ENCODE results near the gene KIAA1210.
"Not testable (repeated sequence)": the region's sequence is repeated elsewhere in the genome, so short reads cannot be mapped to it uniquely, and the experiment has no call there.

The KIAA1210 gene

DNA sequence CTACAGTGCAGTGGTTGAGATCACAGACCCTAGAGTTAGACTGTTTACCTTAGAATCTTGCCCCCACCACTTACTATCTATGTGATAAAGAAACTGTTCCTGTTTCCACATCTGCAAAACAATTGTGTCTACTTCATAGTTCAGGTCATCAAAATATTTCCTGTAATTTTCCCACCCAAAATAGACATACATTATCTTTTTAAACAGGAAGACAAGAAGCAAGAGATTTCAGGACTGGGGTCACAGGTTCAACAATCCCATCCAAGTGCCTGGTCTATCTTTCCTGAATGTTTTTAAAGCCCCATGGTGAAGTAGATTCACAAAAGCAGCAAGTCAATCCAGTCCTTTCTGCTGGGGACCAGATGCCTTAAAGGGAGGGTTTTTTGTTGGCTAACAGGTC is 96.6 kb downstream of the KIAA1210 start:
- DNase-seq, result no peak

DNA sequence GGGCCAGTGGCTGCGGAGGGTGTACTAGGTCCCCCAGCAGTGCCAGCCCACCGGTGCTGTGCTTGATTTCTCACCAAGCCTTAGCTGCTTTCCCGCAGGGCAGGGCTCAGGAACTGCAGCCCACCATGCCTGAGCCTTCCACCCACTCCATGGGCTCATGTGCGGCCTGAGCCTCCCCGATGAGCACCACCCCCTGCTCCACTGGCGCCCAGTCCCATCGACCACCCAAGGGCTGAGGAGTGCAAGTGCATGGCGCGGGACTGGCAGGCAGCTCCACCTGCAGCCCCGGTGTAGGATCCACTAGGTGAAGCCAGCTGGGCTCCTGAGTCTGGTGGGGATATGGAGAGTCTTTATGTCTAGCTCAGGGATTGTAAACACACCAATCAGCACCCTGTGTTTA is 98.0 kb downstream of the KIAA1210 start:
- DNase-seq, result not testable (repeated sequence)

DNA sequence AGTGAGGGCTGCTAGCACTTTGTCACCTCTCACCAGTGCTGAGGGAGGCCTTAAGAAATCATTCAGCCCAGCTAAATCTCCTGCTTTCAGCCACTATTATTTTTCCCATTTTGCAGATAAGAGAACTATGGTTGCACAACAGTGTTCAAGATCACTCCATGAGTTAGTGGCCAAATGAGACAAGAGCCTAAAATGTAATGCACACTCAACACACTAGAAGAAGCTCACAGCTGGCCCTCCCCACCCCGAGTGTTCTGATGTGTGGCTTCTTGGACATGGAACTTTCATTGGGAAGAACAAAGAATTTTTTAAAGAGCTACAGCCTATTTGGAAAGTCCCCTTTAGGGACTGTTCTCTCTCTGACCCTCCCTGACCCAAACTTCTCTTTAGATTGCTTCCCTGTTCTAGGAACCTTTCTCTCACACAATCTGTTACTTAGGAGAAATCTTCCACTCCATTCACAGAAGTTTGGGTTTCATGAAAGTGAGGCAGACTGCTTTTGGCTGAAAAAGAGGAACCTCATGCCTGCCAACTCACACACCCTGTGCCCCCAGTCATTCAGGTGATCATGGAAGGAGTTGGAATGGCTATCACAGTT is 98.8 kb downstream of the KIAA1210 start:
- no peak for DNase-seq

All from NCI-H510A treated with DMSO at 0.1 percent for 48 hours (cell line).